WTC11 (cell line): Measurements from ENCODE around the gene PDZD8. TPM values are rescaled to one million over a fixed set of nuclear protein-coding genes. Genes with fewer than 3 reads are reported as not detected.

Source experiments
- ATAC-seq: fragments of 200-7000 bp; cut with Tn5 transposase; 2 replicates; pipeline ENCODE4 v1.10.0; 2021; ENCODE audit warnings: mild to moderate bottlenecking, moderate library complexity
- CTCF ChIA-PET: fragments of 300-600 bp; sonication (Branson Sonifier 250); formaldehyde crosslinking; loops from one replicate; lab custom pipeline; 2021; ENCODE audit warnings: antibody characterized with exemption; lab: Charles Lee
- POLR2A ChIA-PET: fragments of 350-600 bp; sonication (Branson Sonifier 250); formaldehyde crosslinking; loops from one replicate; lab custom pipeline; 2021; ENCODE audit warnings: antibody characterized with exemption; lab: Charles Lee
- DNase-seq: peaks from one replicate; pipeline ENCODE4 v3.0.0; 2021; ENCODE audit warnings: low spot score
- H3K27ac Mint-ChIP-seq: 2 replicates; pipeline ENCODE4 v1.8.0; 2021; ENCODE audit warnings: mixed read lengths
- H3K27me3 Mint-ChIP-seq: 2 replicates; pipeline ENCODE4 v1.8.0; 2021; ENCODE audit warnings: low read depth, mild to moderate bottlenecking, moderate library complexity, mixed read lengths
- H3K36me3 Mint-ChIP-seq: 2 replicates; pipeline ENCODE4 v1.8.0; 2021; ENCODE audit warnings: mixed read lengths
- H3K4me1 Mint-ChIP-seq: 2 replicates; pipeline ENCODE4 v1.8.0; 2022; ENCODE audit warnings: mixed read lengths
- H3K4me3 Mint-ChIP-seq: 2 replicates; pipeline ENCODE4 v1.8.0; 2021; ENCODE audit warnings: mild to moderate bottlenecking, moderate library complexity, mixed read lengths
- H3K9me3 Mint-ChIP-seq: 2 replicates; pipeline ENCODE4 v1.8.0; 2021; ENCODE audit warnings: mixed read lengths
- AFF4 ChIP-seq: sonication (generic); formaldehyde crosslinking; IDR thresholded peaks from 2 replicates; pipeline ENCODE4 v1.8.1; 2023; ENCODE audit warnings: mild to moderate bottlenecking, missing genetic modification reagents, borderline replicate concordance
- ARID4B ChIP-seq: sonication (generic); formaldehyde crosslinking; IDR thresholded peaks from 2 replicates; pipeline ENCODE4 v1.8.0; 2023; ENCODE audit warnings: missing genetic modification reagents, mild to moderate bottlenecking, borderline replicate concordance
- ATF1 ChIP-seq: sonication (generic); formaldehyde crosslinking; IDR thresholded peaks from 2 replicates; pipeline ENCODE4 v1.8.1; 2023; ENCODE audit warnings: mild to moderate bottlenecking, moderate library complexity, missing genetic modification reagents
- ATF6 ChIP-seq: sonication (generic); formaldehyde crosslinking; IDR thresholded peaks from 2 replicates; pipeline ENCODE4 v1.8.1; 2023; ENCODE audit warnings: mild to moderate bottlenecking, missing genetic modification reagents
- CTCF ChIP-seq: fragments of 200-600 bp; IDR thresholded peaks from 2 replicates; pipeline ENCODE4 v1.8.0; 2022; ENCODE audit warnings: antibody characterized with exemption
- EMX1 ChIP-seq: fragments of 250-450 bp; sonication (Bioruptor Pico); IDR thresholded peaks from 2 replicates; pipeline ENCODE4 v1.8.0; 2021; ENCODE audit warnings: mild to moderate bottlenecking
- ETV6 ChIP-seq: sonication (generic); formaldehyde crosslinking; IDR thresholded peaks from 2 replicates; pipeline ENCODE4 v1.8.1; 2022; ENCODE audit warnings: mild to moderate bottlenecking, missing genetic modification reagents
- FOXJ3 ChIP-seq: sonication (generic); formaldehyde crosslinking; IDR thresholded peaks from 2 replicates; pipeline ENCODE4 v1.9.0; 2021; ENCODE audit warnings: missing genetic modification reagents, mild to moderate bottlenecking, borderline replicate concordance
- GABPB1 ChIP-seq: sonication (generic); formaldehyde crosslinking; IDR thresholded peaks from 2 replicates; pipeline ENCODE4 v1.8.1; 2023; ENCODE audit warnings: mild to moderate bottlenecking, missing genetic modification reagents
- MLX ChIP-seq: sonication (generic); formaldehyde crosslinking; IDR thresholded peaks from 2 replicates; pipeline ENCODE4 v1.8.1; 2023; ENCODE audit warnings: mild to moderate bottlenecking, missing genetic modification reagents, moderate library complexity
- MYBL2 ChIP-seq: sonication (generic); formaldehyde crosslinking; IDR thresholded peaks from 2 replicates; pipeline ENCODE4 v1.8.1; 2023; ENCODE audit warnings: mild to moderate bottlenecking, moderate library complexity, missing genetic modification reagents
- NFYB ChIP-seq: sonication (generic); formaldehyde crosslinking; conservative IDR thresholded peaks from 2 replicates; pipeline ENCODE4 v1.8.0; 2022; ENCODE audit warnings: low read depth, missing genetic modification reagents
- RELA ChIP-seq: sonication (generic); formaldehyde crosslinking; IDR thresholded peaks from 2 replicates; pipeline ENCODE4 v1.8.1; 2022; ENCODE audit warnings: missing genetic modification reagents, mild to moderate bottlenecking, borderline replicate concordance
- SMAD3 ChIP-seq: sonication (generic); formaldehyde crosslinking; IDR thresholded peaks from 2 replicates; pipeline ENCODE4 v1.8.0; 2022; ENCODE audit warnings: missing genetic modification reagents, mild to moderate bottlenecking, borderline replicate concordance
- TCF7 ChIP-seq: sonication (generic); formaldehyde crosslinking; IDR thresholded peaks from 2 replicates; pipeline ENCODE4 v1.8.0; 2022; ENCODE audit warnings: mild to moderate bottlenecking, low read depth, missing genetic modification reagents, moderate library complexity
- USF1 ChIP-seq: sonication (generic); formaldehyde crosslinking; IDR thresholded peaks from 2 replicates; pipeline ENCODE4 v1.8.0; 2022; ENCODE audit warnings: mild to moderate bottlenecking, missing genetic modification reagents
- ZBTB21 ChIP-seq: sonication (generic); formaldehyde crosslinking; IDR thresholded peaks from 2 replicates; pipeline ENCODE4 v1.8.1; 2023; ENCODE audit warnings: mild to moderate bottlenecking, missing genetic modification reagents, borderline replicate concordance
- ZMAT4 ChIP-seq: fragments of 250-450 bp; sonication (Bioruptor Pico); IDR thresholded peaks from 2 replicates; pipeline ENCODE4 v1.9.0; 2021; ENCODE audit warnings: mild to moderate bottlenecking
- ZNF263 ChIP-seq: sonication (generic); formaldehyde crosslinking; IDR thresholded peaks from 2 replicates; pipeline ENCODE4 v1.8.1; 2022; ENCODE audit warnings: low read depth, mild to moderate bottlenecking, moderate library complexity, missing genetic modification reagents
- ZNF317 ChIP-seq: sonication (generic); formaldehyde crosslinking; IDR thresholded peaks from 2 replicates; pipeline ENCODE4 v1.8.1; 2023; ENCODE audit warnings: low read depth, mild to moderate bottlenecking, moderate library complexity, missing genetic modification reagents, borderline replicate concordance
- total RNA-seq: library from RNA; stranded (reverse); gene quantifications from 3 replicates; pipeline ENCODE4 v1.2.3, GENCODE V29; 2021

PDZD8 gene
- total RNA-seq, 1 experiment from 2014 or later = 52.7 TPM

- ChIA-PET POLR2A (no interaction called here), CTCF (interaction anchor here (1.1 kb wide), 1 partner anchor 137 kb away, joined by 3 read pairs; no protein-coding TSS in a partner anchor)
- peaks cover 52% of the 10 kb centered on the region for H3K4me1 Mint-ChIP-seq
- no peak for ATAC-seq
- no peak overlapping the region; the same call in 1 of the 2 replicates for H3K27ac Mint-ChIP-seq
- no peaks in the 10 kb centered on the region for H3K27me3 Mint-ChIP-seq
- TF ChIP-seq CTCF (no peak), ZNF263 (CRISPR knock-in tag) (no peak), GABPB1 (CRISPR knock-in tag) (no peak), ARID4B (CRISPR knock-in tag) (no peak), ATF1 (CRISPR knock-in tag) (no peak), SMAD3 (CRISPR knock-in tag) (no peak), RELA (CRISPR knock-in tag) (no peak), ETV6 (CRISPR knock-in tag) (no peak), ZNF317 (CRISPR knock-in tag) (no peak), ZMAT4 (CRISPR knock-in tag) (no peak), NFYB (no peak), MYBL2 (CRISPR knock-in tag) (no peak), AFF4 (CRISPR knock-in tag) (no peak), ZBTB21 (CRISPR knock-in tag) (no peak)
- H3K9me3 Mint-ChIP-seq = no peaks in the 10 kb centered on the region
- peaks cover 4% of the 10 kb centered on the region; the same call in 1 of the 2 replicates for H3K36me3 Mint-ChIP-seq
- no peak for DNase-seq
- H3K4me3 Mint-ChIP-seq = no peak overlapping the region
Observed at GRCh38 chr10:117353684-117354083, 21.6 kb downstream of the PDZD8 start.

- ChIA-PET CTCF (interaction anchor here (1.2 to 1.3 kb wide), 2 partner anchors 90 to 136 kb away, joined by 3 to 4 read pairs; no protein-coding TSS in a partner anchor), POLR2A (no interaction called here)
- Mint-ChIP-seq H3K4me3 (no peak overlapping the region), H3K27me3 (no peaks in the 10 kb centered on the region), H3K27ac (peak overlapping the region; percentile 1; the same call in 1 of the 2 replicates), H3K9me3 (no peaks in the 10 kb centered on the region), H3K36me3 (peaks cover 4% of the 10 kb centered on the region; the same call in 1 of the 2 replicates), H3K4me1 (peaks cover 58% of the 10 kb centered on the region)
- no peak for DNase-seq
- peak; percentile 62 for ATAC-seq
- TF ChIP-seq MLX = no peak
- no peak for TF ChIP-seq EMX1 (CRISPR knock-in tag)
- TF ChIP-seq TCF7 (CRISPR knock-in tag) = no peak
- no peak for TF ChIP-seq FOXJ3 (CRISPR knock-in tag)
- no peak for TF ChIP-seq USF1 (CRISPR knock-in tag)
- no peak for TF ChIP-seq ATF6 (CRISPR knock-in tag)
Observed at GRCh38 chr10:117352724-117353123, 22.5 kb downstream of the PDZD8 start.
